H9 (cell line): ENCODE measurements around the gene ARHGAP15. TPM values are rescaled to one million over a fixed set of nuclear protein-coding genes. Genes with fewer than 3 reads are reported as not detected.

Source experiments
- DNase-seq: peaks from one replicate; pipeline ENCODE4 v3.0.0-alpha.2; 2017
- H2AFZ ChIP-seq: one replicate; pipeline ENCODE4 v1.6.1; 2013; ENCODE audit warnings: mild to moderate bottlenecking, low read length, control low read depth, moderate library complexity
- H2AK5ac ChIP-seq: 2 replicates; pipeline ENCODE4 v1.6.1; 2013; ENCODE audit warnings: low read length, control low read depth, mixed read lengths; ENCODE audit not compliant: insufficient read length
- H2BK120ac ChIP-seq: one replicate; pipeline ENCODE4 v1.6.1; 2013; ENCODE audit warnings: low read depth, mild to moderate bottlenecking, low read length, control low read depth, inconsistent platforms; ENCODE audit not compliant: poor library complexity, severe bottlenecking
- H2BK12ac ChIP-seq: 2 replicates; pipeline ENCODE4 v1.6.1; 2013; ENCODE audit warnings: low read length, control low read depth, mixed read lengths, low read depth; ENCODE audit not compliant: insufficient read length
- H2BK15ac ChIP-seq: 2 replicates; pipeline ENCODE4 v1.6.1; 2013; ENCODE audit warnings: low read depth, low read length, control low read depth
- H2BK20ac ChIP-seq: one replicate; pipeline ENCODE4 v1.6.1; 2013; ENCODE audit warnings: low read depth, mild to moderate bottlenecking, low read length, control low read depth, inconsistent platforms; ENCODE audit not compliant: poor library complexity, severe bottlenecking
- H2BK5ac ChIP-seq: 2 replicates; pipeline ENCODE4 v1.6.1; 2013; ENCODE audit warnings: low read length, control low read depth, mixed read lengths; ENCODE audit not compliant: insufficient read length
- H3K14ac ChIP-seq: 2 replicates; pipeline ENCODE4 v1.6.1; 2013; ENCODE audit warnings: low read length, control low read depth; ENCODE audit not compliant: insufficient read depth
- H3K18ac ChIP-seq: 2 replicates; pipeline ENCODE4 v1.6.1; 2013; ENCODE audit warnings: low read depth, mild to moderate bottlenecking, mixed read lengths, low read length, control low read depth; ENCODE audit not compliant: insufficient read length
- H3K23ac ChIP-seq: 2 replicates; pipeline ENCODE4 v1.6.1; 2013; ENCODE audit warnings: low read length, control low read depth, mixed read lengths, low read depth; ENCODE audit not compliant: insufficient read length
- H3K23me2 ChIP-seq: 2 replicates; pipeline ENCODE4 v1.6.1; 2013; ENCODE audit warnings: low read depth, mild to moderate bottlenecking, mixed read lengths, low read length, control low read depth; ENCODE audit not compliant: insufficient read length, poor library complexity, severe bottlenecking
- H3K27ac ChIP-seq: 2 replicates; pipeline ENCODE4 v1.5.1; 2013; ENCODE audit warnings: low read length, control low read depth, mixed read lengths, low read depth; ENCODE audit not compliant: insufficient read length
- H3K27me3 ChIP-seq: 2 replicates; pipeline ENCODE4 v1.6.1; 2013; ENCODE audit warnings: low read length, control low read depth, inconsistent platforms; ENCODE audit not compliant: insufficient read depth
- H3K4ac ChIP-seq: 2 replicates; pipeline ENCODE4 v1.6.1; 2013; ENCODE audit warnings: low read depth, mild to moderate bottlenecking, control low read depth, inconsistent platforms, low read length, moderate library complexity
- H3K4me1 ChIP-seq: 2 replicates; pipeline ENCODE4 v1.6.1; 2013; ENCODE audit warnings: low read length, control low read depth, inconsistent platforms; ENCODE audit not compliant: insufficient read depth
- H3K4me2 ChIP-seq: 2 replicates; pipeline ENCODE4 v1.6.1; 2013; ENCODE audit warnings: low read length, control low read depth, mixed read lengths; ENCODE audit not compliant: insufficient read length, insufficient read depth
- H3K56ac ChIP-seq: 2 replicates; pipeline ENCODE4 v1.6.1; 2013; ENCODE audit warnings: low read depth, mild to moderate bottlenecking, mixed read lengths, low read length, control low read depth; ENCODE audit not compliant: insufficient read length
- H3K79me1 ChIP-seq: 2 replicates; pipeline ENCODE4 v1.6.1; 2013; ENCODE audit warnings: low read depth, mild to moderate bottlenecking, moderate library complexity, low read length, control low read depth, inconsistent platforms; ENCODE audit not compliant: insufficient read depth, poor library complexity, severe bottlenecking
- H3K79me2 ChIP-seq: 2 replicates; pipeline ENCODE4 v1.6.1; 2013; ENCODE audit warnings: low read length, control low read depth, inconsistent platforms; ENCODE audit not compliant: insufficient read depth
- H3K9ac ChIP-seq: 2 replicates; pipeline ENCODE4 v1.6.1; 2013; ENCODE audit warnings: low read length, control low read depth, mixed read lengths; ENCODE audit not compliant: insufficient read length; ENCODE audit errors: extremely low read depth
- H3K9me3 ChIP-seq: one replicate; pipeline ENCODE4 v1.6.1; 2013; ENCODE audit warnings: low read depth, low read length, inconsistent platforms; ENCODE audit not compliant: control insufficient read depth
- H3T11ph ChIP-seq: one replicate; pipeline ENCODE4 v1.6.1; 2013; ENCODE audit warnings: mild to moderate bottlenecking, low read length, control low read depth, inconsistent platforms
- H4K20me1 ChIP-seq: one replicate; pipeline ENCODE4 v1.6.1; 2013; ENCODE audit not compliant: control insufficient read depth, insufficient read length, insufficient read depth
- H4K5ac ChIP-seq: 2 replicates; pipeline ENCODE4 v1.6.1; 2013; ENCODE audit warnings: low read depth, mild to moderate bottlenecking, mixed read lengths, low read length, control low read depth; ENCODE audit not compliant: insufficient read length
- H4K8ac ChIP-seq: replicated peaks from 2 replicates; pipeline ENCODE4 v1.6.1; 2013; ENCODE audit warnings: low read length, control low read depth, mixed read lengths, low read depth; ENCODE audit not compliant: insufficient read length
- H4K91ac ChIP-seq: 2 replicates; pipeline ENCODE4 v1.6.1; 2013; ENCODE audit warnings: low read depth, mild to moderate bottlenecking, moderate library complexity, mixed read lengths, low read length, control low read depth; ENCODE audit not compliant: insufficient read length
- H3K27ac Mint-ChIP-seq, 3 experiments: 2 replicates in 2 of 3; 3 replicates in 1 of 3; pipeline ENCODE4 v1.8.0; 2020 to 2021; ENCODE audit warnings: mixed read lengths in 3 of 3, mild to moderate bottlenecking in 1 of 3, moderate library complexity in 1 of 3
- H3K27me3 Mint-ChIP-seq: 2 replicates; pipeline ENCODE4 v1.8.0; 2021; ENCODE audit warnings: low read depth, mild to moderate bottlenecking, moderate library complexity, mixed read lengths
- H3K36me3 Mint-ChIP-seq, 3 experiments: 2 replicates in 2 of 3; 3 replicates in 1 of 3; pipeline ENCODE4 v1.8.0; 2020 to 2021; ENCODE audit warnings: low read depth in 3 of 3, mixed read lengths in 3 of 3; ENCODE audit not compliant: insufficient read depth in 1 of 3
- H3K4me1 Mint-ChIP-seq, 2 experiments: 2 replicates each; pipeline ENCODE4 v1.8.0; 2020; ENCODE audit warnings: mixed read lengths in 2 of 2
- H3K4me3 Mint-ChIP-seq, 2 experiments: 2 replicates in 1 of 2; 3 replicates in 1 of 2; pipeline ENCODE4 v1.8.0; 2020 to 2021; ENCODE audit warnings: mild to moderate bottlenecking in 2 of 2, mixed read lengths in 2 of 2, moderate library complexity in 1 of 2
- H3K9me3 Mint-ChIP-seq, 2 experiments: 2 replicates in 1 of 2; 3 replicates in 1 of 2; pipeline ENCODE4 v1.8.0; 2020; ENCODE audit warnings: mild to moderate bottlenecking in 2 of 2, mixed read lengths in 2 of 2, moderate library complexity in 1 of 2
- WGBS: extraction: QIAGEN DNeasy Blood & Tissue Kit; methylation state at CpG from one replicate; pipeline ENCODE4 v1.1.7; 2013; ENCODE audit warnings: missing lambda C conversion rate, low lambda C conversion rate, mixed read lengths; ENCODE audit not compliant: insufficient read length; ENCODE audit errors: extremely low coverage; 5-methylcytosine and 5-hydroxymethylcytosine counted together
- total RNA-seq: library from RNA; stranded (reverse); gene quantifications from 2 replicates; pipeline ENCODE4 v1.2.1, GENCODE V29; 2021
- TF ChIP-seq, protein P1 (sequence below): fragments of 200-600 bp; sonication (generic); conservative IDR thresholded peaks from 3 replicates; pipeline ENCODE4 v1.8.0; 2021; ENCODE audit warnings: antibody characterized with exemption, mild to moderate bottlenecking

ARHGAP15 gene
- total RNA-seq, 1 experiment from 2014 or later, result not detected

DNA sequence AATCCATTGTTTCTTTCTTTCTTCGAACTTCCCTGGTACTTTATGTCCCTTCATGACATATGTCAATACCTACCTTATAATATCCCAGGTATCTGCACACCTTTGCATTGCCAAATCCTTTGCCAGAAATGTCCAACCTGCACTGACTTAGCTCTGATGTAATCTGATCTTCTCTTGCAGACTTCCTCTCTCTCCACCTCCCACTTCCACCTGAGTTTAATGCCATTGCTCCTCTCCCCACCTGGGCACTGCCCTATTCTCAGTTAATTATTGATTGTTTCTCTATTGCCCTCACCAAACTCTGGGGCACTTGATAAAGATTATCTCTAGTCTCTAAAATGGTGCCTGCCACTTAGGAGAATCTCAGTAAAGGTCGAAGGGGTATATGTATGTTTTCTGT is 23.0 kb downstream of the ARHGAP15 start:
- Mint-ChIP-seq H3K36me3 (no peaks in the 10 kb centered on the region), H3K27me3 (no peaks in the 10 kb centered on the region), H3K27ac (no peak overlapping the region), H3K4me3 (no peak overlapping the region), H3K9me3 (no peaks in the 10 kb centered on the region), H3K4me1 (peaks cover 9 to 13% of the 10 kb centered on the region in 2 experiments)
- Histone ChIP-seq H3K23me2 (no peaks in the 10 kb centered on the region), H3K4me2 (no peak overlapping the region), H4K5ac (no peak overlapping the region), H2AFZ (no peak overlapping the region), H3K4me1 (no peaks in the 10 kb centered on the region), H3K4ac (no peak overlapping the region), H3K79me2 (no peaks in the 10 kb centered on the region), H3K27me3 (no peaks in the 10 kb centered on the region), H2BK12ac (no peak overlapping the region), H2AK5ac (no peak overlapping the region), H4K20me1 (no peaks in the 10 kb centered on the region), H3K14ac (no peak overlapping the region), H4K8ac (no peak overlapping the region), H3K9ac (no peak overlapping the region), H3K9me3 (no peaks in the 10 kb centered on the region), H3T11ph (no peak overlapping the region), H3K56ac (no peak overlapping the region), H3K23ac (no peak overlapping the region), H3K79me1 (no peaks in the 10 kb centered on the region), H2BK20ac (no peak overlapping the region), H3K18ac (no peak overlapping the region), H2BK15ac (no peak overlapping the region), H3K27ac (no peak overlapping the region), H2BK120ac (no peak overlapping the region), H2BK5ac (no peak overlapping the region), H4K91ac (no peak overlapping the region)
- no CpG with 5 or more reads among the region's 2 CpGs for WGBS
- no peak for DNase-seq
- TF ChIP-seq, protein P1, sequence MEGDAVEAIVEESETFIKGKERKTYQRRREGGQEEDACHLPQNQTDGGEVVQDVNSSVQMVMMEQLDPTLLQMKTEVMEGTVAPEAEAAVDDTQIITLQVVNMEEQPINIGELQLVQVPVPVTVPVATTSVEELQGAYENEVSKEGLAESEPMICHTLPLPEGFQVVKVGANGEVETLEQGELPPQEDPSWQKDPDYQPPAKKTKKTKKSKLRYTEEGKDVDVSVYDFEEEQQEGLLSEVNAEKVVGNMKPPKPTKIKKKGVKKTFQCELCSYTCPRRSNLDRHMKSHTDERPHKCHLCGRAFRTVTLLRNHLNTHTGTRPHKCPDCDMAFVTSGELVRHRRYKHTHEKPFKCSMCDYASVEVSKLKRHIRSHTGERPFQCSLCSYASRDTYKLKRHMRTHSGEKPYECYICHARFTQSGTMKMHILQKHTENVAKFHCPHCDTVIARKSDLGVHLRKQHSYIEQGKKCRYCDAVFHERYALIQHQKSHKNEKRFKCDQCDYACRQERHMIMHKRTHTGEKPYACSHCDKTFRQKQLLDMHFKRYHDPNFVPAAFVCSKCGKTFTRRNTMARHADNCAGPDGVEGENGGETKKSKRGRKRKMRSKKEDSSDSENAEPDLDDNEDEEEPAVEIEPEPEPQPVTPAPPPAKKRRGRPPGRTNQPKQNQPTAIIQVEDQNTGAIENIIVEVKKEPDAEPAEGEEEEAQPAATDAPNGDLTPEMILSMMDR, result no peak
